Breast epithelium (tissue), 4 donors: ENCODE data around the gene CLDN11. TPM values are rescaled to one million over a fixed set of nuclear protein-coding genes. Genes with fewer than 3 reads are reported as not detected.

Source experiments
- DNase-seq, 2 donors: peaks; one replicate each; pipeline ENCODE4 v3.0.0-alpha.2; 2019; ENCODE audit warnings: low spot score in 2 of 2
- H3K27ac ChIP-seq, 2 donors: fragments of 200-600 bp; sonication (generic) in 1 of 2; one replicate each; pipeline ENCODE4 v1.5.1; 2016 to 2019; ENCODE audit warnings: mild to moderate bottlenecking in 1 of 2
- H3K27me3 ChIP-seq, 2 donors: fragments of 200-600 bp; sonication (generic) in 1 of 2; one replicate each; pipeline versions ENCODE4 v1.5.1 to v1.6.0; 2017 to 2019; ENCODE audit warnings: control low read depth in 1 of 2, mild to moderate bottlenecking in 1 of 2
- H3K36me3 ChIP-seq: fragments of 200-600 bp; one replicate; pipeline ENCODE4 v1.5.1; 2019
- H3K4me1 ChIP-seq, 2 donors: fragments of 200-600 bp; sonication (generic); one replicate each; pipeline ENCODE4 v1.5.1; 2016 to 2019; ENCODE audit warnings: control low read depth in 1 of 2
- H3K4me3 ChIP-seq, 3 donors: fragments of 200-600 bp; sonication (generic); 1 replicate in 2 of 3; 2 replicates in 1 of 3; pipeline ENCODE4 v1.5.1; 2016 to 2019; ENCODE audit warnings: mild to moderate bottlenecking in 3 of 3, moderate library complexity in 2 of 3
- H3K9me3 ChIP-seq, 2 donors: fragments of 200-600 bp; sonication (generic) in 1 of 2; one replicate each; pipeline ENCODE4 v1.5.1; 2016 to 2019; ENCODE audit warnings: control low read depth in 1 of 2
- POLR2A ChIP-seq: fragments of 450-650 bp; IDR thresholded peaks from one replicate; pipeline ENCODE4 v1.6.1; 2016; ENCODE audit warnings: antibody characterized with exemption, mild to moderate bottlenecking, moderate library complexity
- POLR2AphosphoS5 ChIP-seq, 3 donors: sonication (generic); formaldehyde crosslinking; IDR thresholded peaks; one replicate each; pipeline ENCODE4 v1.6.1; 2017; ENCODE audit warnings: antibody characterized with exemption in 3 of 3
- intact Hi-C: fragments of 100-400 bp; cut with DNase I; formaldehyde crosslinking; loops from one replicate; pipeline ENCODE4 v1.15.1; 2023; ENCODE audit warnings: low total_unique reads
- total RNA-seq, 3 donors: library from RNA; depleted of rRNA; stranded (reverse); fragments of >200 nt; gene quantifications; one replicate each; pipeline ENCODE4 v1.1.0, GENCODE V29; 2016
- TF ChIP-seq, protein P1 (sequence below), 3 donors: fragments of 450-650 bp; IDR thresholded peaks; one replicate each; pipeline ENCODE4 v1.5.1; 2016 to 2017; ENCODE audit warnings: antibody characterized with exemption in 3 of 3, mild to moderate bottlenecking in 3 of 3, moderate library complexity in 3 of 3

Gene CLDN11
- total RNA-seq, 3 donors from 2014 or later, result 8.2 to 48.4 (median 28.8) TPM

DNA sequence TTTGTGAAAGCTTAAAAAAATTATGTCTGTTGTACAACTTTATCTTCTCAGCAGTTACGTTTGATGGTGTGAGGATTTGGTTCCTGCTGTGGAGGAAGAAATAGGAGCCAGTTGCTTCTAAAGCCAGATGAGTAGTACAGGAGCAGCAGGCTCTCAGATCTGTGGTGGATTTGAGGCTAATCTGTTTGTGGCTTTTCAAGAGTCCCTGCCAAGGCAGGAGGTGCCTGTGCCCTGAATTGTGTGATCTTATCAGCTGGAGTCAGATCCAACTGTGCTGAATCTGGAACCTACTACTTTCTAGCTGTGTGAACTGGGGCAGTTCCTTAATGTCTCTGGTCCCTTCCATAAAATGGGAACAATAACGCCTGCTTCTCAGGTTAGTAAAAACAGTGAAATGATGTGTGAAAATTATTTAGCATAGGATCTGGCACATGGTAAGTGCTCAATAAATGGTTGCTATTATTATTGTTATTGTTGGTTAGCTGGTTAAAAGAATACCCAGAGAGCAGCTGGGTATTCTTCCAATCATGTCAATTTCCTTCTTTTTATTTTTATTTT lies 7.7 kb downstream of the CLDN11 start:
- H3K9me3 ChIP-seq, result no peaks in the 10 kb centered on the region
- H3K4me1 ChIP-seq, result no peaks in the 10 kb centered on the region
- H3K27ac ChIP-seq, result peak overlapping the region; percentile 62 to 82

DNA sequence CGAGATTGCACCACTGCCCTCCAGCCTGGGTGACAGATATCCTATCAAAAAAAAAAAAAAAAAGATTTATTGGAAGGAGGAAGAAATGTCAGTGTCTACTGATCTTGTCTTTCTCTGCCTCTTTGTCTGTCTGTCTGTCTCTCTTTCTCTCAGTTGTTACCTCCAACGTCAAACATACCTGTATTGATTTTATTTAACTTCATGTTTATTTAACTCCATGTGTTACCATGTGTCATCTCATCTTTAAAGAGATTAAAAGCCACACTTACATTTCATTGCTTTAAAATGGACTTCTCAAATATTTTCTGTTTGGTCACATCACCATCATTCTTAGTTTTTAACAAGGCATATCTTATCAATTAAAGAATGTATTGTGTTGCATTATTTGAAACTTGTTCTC lies 9.4 kb downstream of the CLDN11 start:
- Histone ChIP-seq H3K27me3 (no peaks in the 10 kb centered on the region), H3K9me3 (no peaks in the 10 kb centered on the region), H3K36me3 (no peaks in the 10 kb centered on the region), H3K4me1 (no peaks in the 10 kb centered on the region), H3K27ac (peak overlapping the region in 1 of 2 donors; percentile 67), H3K4me3 (no peak overlapping the region)
- no peak for DNase-seq
- intact Hi-C loops, result no loop called here
- TF ChIP-seq POLR2AphosphoS5 (IDR thresholded peaks at IDR 0.05) (no peak), POLR2A (no peak)
- TF ChIP-seq, protein P1, sequence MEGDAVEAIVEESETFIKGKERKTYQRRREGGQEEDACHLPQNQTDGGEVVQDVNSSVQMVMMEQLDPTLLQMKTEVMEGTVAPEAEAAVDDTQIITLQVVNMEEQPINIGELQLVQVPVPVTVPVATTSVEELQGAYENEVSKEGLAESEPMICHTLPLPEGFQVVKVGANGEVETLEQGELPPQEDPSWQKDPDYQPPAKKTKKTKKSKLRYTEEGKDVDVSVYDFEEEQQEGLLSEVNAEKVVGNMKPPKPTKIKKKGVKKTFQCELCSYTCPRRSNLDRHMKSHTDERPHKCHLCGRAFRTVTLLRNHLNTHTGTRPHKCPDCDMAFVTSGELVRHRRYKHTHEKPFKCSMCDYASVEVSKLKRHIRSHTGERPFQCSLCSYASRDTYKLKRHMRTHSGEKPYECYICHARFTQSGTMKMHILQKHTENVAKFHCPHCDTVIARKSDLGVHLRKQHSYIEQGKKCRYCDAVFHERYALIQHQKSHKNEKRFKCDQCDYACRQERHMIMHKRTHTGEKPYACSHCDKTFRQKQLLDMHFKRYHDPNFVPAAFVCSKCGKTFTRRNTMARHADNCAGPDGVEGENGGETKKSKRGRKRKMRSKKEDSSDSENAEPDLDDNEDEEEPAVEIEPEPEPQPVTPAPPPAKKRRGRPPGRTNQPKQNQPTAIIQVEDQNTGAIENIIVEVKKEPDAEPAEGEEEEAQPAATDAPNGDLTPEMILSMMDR (IDR thresholded peaks at IDR 0.05), result no peak

More for the DNA sequence above, 7.7 kb downstream of the CLDN11 start:
- intact Hi-C loops, result no loop called here
- TF ChIP-seq POLR2A (no peak), POLR2AphosphoS5 (IDR thresholded peaks at IDR 0.05) (no peak)
- Histone ChIP-seq H3K36me3 (no peaks in the 10 kb centered on the region), H3K4me3 (peak overlapping the region in 2 of 3 donors; percentile 6 to 32), H3K27me3 (no peaks in the 10 kb centered on the region)
- no peak for DNase-seq

DNA sequence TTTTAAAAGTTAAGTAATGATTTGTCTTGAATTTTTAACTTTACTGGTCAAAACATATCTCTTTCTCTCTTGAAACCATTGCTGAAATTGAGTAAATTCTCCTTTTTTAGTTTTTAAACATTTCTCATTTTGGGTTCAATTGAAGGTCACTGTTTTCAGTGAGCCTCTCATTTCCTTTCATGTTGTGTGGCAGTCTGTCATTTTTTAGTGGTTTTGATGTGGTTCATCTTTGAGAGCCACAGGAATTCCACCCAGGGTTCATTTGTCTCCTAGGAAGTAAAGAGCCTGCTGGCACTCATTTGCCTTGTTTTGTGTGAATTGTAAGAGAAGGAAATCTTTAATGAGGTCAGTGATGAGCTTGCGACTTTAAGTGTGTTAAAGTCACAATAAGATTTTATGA lies 10.4 kb downstream of the CLDN11 start:
- DNase-seq, result peak in 1 of 2 donors; percentile 63
- H3K27ac ChIP-seq, result peak overlapping the region; percentile 55 to 67
- no peaks in the 10 kb centered on the region for H3K27me3 ChIP-seq
- peak overlapping the region in 1 of 3 donors; percentile 19 for H3K4me3 ChIP-seq
- H3K4me1 ChIP-seq, result no peaks in the 10 kb centered on the region
- TF ChIP-seq POLR2A (no peak), POLR2AphosphoS5 (IDR thresholded peaks at IDR 0.05) (no peak)
- TF ChIP-seq, protein P1 (IDR thresholded peaks at IDR 0.05), result no peak
- no peaks in the 10 kb centered on the region for H3K9me3 ChIP-seq
- no peaks in the 10 kb centered on the region for H3K36me3 ChIP-seq
- intact Hi-C loops, result no loop called here

- TF ChIP-seq POLR2A, result no peak
- TF ChIP-seq, protein P1 (IDR thresholded peaks at IDR 0.05), result peak in 1 of 3 donors; percentile 15
- no peak for TF ChIP-seq POLR2AphosphoS5 (IDR thresholded peaks at IDR 0.05)
- H3K27ac ChIP-seq, result peak overlapping the region; percentile 19 to 67
- H3K27me3 ChIP-seq, result no peaks in the 10 kb centered on the region
Measured at GRCh38 chr3:170431054-170431453, 12.4 kb downstream of the CLDN11 start.

GRCh38 chr3:170432416-170432815 lies 13.7 kb downstream of the CLDN11 start:
- intact Hi-C loops, result no loop called here
- no peak overlapping the region for H3K4me3 ChIP-seq
- H3K27me3 ChIP-seq, result no peaks in the 10 kb centered on the region
- TF ChIP-seq, protein P1 (IDR thresholded peaks at IDR 0.05), result no peak
- TF ChIP-seq POLR2A (no peak), POLR2AphosphoS5 (IDR thresholded peaks at IDR 0.05) (no peak)
- no peaks in the 10 kb centered on the region for H3K9me3 ChIP-seq
- H3K27ac ChIP-seq, result no peak overlapping the region
- no peak for DNase-seq
- H3K4me1 ChIP-seq, result no peaks in the 10 kb centered on the region
- H3K36me3 ChIP-seq, result no peaks in the 10 kb centered on the region

More at GRCh38 chr3:170431054-170431453, 12.4 kb downstream of the CLDN11 start:
- H3K4me1 ChIP-seq, result no peaks in the 10 kb centered on the region
- intact Hi-C loops, result no loop called here
- no peaks in the 10 kb centered on the region for H3K36me3 ChIP-seq
- no peak for DNase-seq
- no peaks in the 10 kb centered on the region for H3K9me3 ChIP-seq
- no peak overlapping the region for H3K4me3 ChIP-seq
